AG09309 (cell line): ENCODE data around the gene AUTS2.

ENCODE experiments used
- DNase-seq: peaks from one replicate; pipeline ENCODE4 v3.0.0-alpha.2; 2010; ENCODE audit warnings: low read depth
- H3K4me3 ChIP-seq: 2 replicates; pipeline ENCODE4 v1.5.1; 2011; ENCODE audit warnings: mild to moderate bottlenecking, low read depth, low read length, moderate library complexity; ENCODE audit not compliant: control insufficient read depth
- CTCF ChIP-seq: IDR thresholded peaks from 2 replicates; pipeline ENCODE4 v1.5.1; 2011; ENCODE audit warnings: mild to moderate bottlenecking, low read depth, low read length, inconsistent platforms; ENCODE audit not compliant: insufficient read depth, control insufficient read depth; ENCODE audit errors: missing control alignments

Gene AUTS2

GRCh38 chr7:69942573-69942972 lies 344.3 kb downstream of the AUTS2 start:
- H3K4me3 ChIP-seq: no peak overlapping the region
- no peak for TF ChIP-seq CTCF
- no peak for DNase-seq

- H3K4me3 ChIP-seq: no peak overlapping the region
- TF ChIP-seq CTCF: no peak
- DNase-seq: no peak
These were observed 348.6 kb downstream of the AUTS2 start for GRCh38 chr7:69946901-69947300.

- H3K4me3 ChIP-seq: no peak overlapping the region
These were observed 349.7 kb downstream of the AUTS2 start for GRCh38 chr7:69947998-69948397.

GRCh38 chr7:69949122-69949521 lies 350.8 kb downstream of the AUTS2 start:
- no peak for DNase-seq
- TF ChIP-seq CTCF: no peak
- H3K4me3 ChIP-seq: no peak overlapping the region

More at GRCh38 chr7:69947998-69948397, 349.7 kb downstream of the AUTS2 start:
- no peak for TF ChIP-seq CTCF
- no peak for DNase-seq

GRCh38 chr7:69951458-69951857 lies 353.2 kb downstream of the AUTS2 start:
- TF ChIP-seq CTCF: no peak
- DNase-seq: no peak

GRCh38 chr7:69953136-69954067 lies 355.1 kb downstream of the AUTS2 start:
- no peak for DNase-seq
- TF ChIP-seq CTCF: no peak
- no peak overlapping the region for H3K4me3 ChIP-seq

More at GRCh38 chr7:69951458-69951857, 353.2 kb downstream of the AUTS2 start:
- H3K4me3 ChIP-seq: no peak overlapping the region
